ENCODE results near the gene DLG2. TPM values are rescaled to one million over a fixed set of nuclear protein-coding genes. Genes with fewer than 3 reads are reported as not detected.

DLG2 gene
- polyA plus RNA-seq, 2 donors: 2.6 to 6.7 TPM

DNA sequence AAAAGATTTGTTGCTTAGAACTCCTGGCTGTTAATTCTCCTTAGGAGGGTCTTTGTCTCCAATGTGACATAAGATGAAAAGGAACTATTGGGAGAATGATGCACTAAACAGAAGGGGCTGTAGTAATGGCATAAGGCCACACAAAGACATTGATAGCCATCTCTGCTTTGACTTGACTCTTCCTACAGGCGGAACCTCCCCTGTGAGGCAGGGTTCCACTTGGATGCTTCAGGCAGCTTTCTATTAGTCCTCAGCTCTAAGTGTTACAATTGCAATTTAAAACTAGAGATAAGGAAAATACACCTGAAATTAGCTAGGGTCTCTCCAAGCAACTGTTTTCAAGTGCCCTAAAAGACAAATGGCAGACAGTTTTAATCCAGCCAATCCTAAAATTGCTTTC, 1949.4 kb downstream of the DLG2 start:
- 94 to 96% methylated on average over 1 of the region's 1 CpG for WGBS, 2 donors
- Histone ChIP-seq H3K9me3 (ENCODE audit: control insufficient read depth in 2 of 2, insufficient read depth in 1 of 2, low read depth in 1 of 2, low read length in 1 of 2) (no peaks in the 10 kb centered on the region), H3K4me3 (ENCODE audit: low read depth in 1 of 2, low read length in 2 of 2) (no peak overlapping the region), H3K36me3 (ENCODE audit: control insufficient read depth in 2 of 2, insufficient read depth in 2 of 2, low read length in 1 of 2) (no peaks in the 10 kb centered on the region), H3K27me3 (ENCODE audit: control insufficient read depth in 1 of 2, insufficient read depth in 2 of 2, low read length in 2 of 2) (no peaks in the 10 kb centered on the region), H3K4me1 (ENCODE audit: control insufficient read depth in 2 of 2, insufficient read depth in 2 of 2, low read length in 1 of 2) (no peaks in the 10 kb centered on the region), H3K27ac (ENCODE audit: low read depth in 2 of 2, low read length in 1 of 2) (no peak overlapping the region)

DNA sequence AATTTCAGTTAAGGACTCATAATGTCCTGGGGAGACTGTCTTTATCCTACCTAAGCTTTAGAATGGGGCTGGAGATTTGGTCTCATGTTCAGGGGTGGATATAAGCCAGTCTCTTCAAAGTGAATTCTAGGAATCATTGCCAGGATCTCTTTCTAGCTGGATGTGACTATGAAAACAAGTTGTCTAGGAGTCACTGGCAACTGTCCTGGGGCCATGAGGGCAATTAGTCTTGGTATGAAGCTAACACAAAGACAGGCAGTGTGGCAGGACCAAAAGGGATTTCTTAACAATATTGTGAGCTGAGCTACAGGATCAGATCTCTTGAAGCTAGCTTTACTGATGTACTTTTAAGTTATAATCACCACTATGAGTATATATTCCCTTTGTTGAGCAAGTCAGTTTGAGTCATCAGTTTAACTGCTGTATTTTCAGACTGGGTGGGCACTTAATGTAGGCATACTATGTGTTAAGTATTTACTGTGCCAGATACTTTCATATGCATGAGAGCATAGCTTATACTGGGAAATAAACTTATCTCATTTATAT, 1951.0 kb downstream of the DLG2 start:
- Histone ChIP-seq H3K4me3 (ENCODE audit: low read depth in 1 of 2, low read length in 2 of 2) (no peak overlapping the region), H3K9me3 (ENCODE audit: control insufficient read depth in 2 of 2, insufficient read depth in 1 of 2, low read depth in 1 of 2, low read length in 1 of 2) (no peaks in the 10 kb centered on the region), H3K27ac (ENCODE audit: low read depth in 2 of 2, low read length in 1 of 2) (no peak overlapping the region), H3K36me3 (ENCODE audit: control insufficient read depth in 2 of 2, insufficient read depth in 2 of 2, low read length in 1 of 2) (no peaks in the 10 kb centered on the region), H3K4me1 (ENCODE audit: control insufficient read depth in 2 of 2, insufficient read depth in 2 of 2, low read length in 1 of 2) (no peaks in the 10 kb centered on the region), H3K27me3 (ENCODE audit: control insufficient read depth in 1 of 2, insufficient read depth in 2 of 2, low read length in 2 of 2) (no peaks in the 10 kb centered on the region)

DNA sequence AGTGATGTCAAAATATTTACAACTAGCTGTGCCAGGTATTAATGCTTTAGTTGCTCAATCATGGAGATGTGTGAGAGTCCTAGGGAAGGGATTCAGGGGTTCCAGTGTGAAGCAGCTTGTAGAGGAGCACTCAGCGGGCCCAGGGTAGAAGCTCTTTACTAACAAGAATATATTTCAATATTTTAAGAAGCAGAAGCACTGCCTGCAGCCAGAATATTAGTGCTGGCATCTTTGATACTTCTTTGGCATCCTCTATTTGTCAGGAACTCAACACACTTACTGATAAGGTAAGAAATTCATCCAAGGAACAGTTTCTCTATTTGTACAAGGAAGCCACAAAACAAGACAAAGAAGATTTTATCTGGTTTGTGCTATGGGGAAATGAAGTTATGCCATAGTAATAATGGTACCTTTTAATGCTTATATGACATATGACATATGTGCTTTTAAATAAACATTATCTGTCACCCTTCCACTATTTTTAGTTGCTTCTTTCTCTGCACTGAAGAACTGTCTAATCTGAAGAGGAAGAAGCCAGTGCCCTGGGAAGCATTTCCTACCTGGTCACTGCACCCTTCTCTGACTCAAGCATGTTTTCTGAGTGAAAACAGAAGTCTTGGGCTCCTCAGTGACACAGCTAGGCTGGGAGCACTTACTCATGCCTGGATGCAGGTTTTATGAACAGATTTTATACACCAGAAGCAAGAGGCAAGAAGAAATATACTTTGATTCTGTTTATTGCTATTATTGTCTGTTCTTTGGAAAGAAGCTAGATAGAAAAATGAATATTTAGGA, 1952.8 kb downstream of the DLG2 start:
- Histone ChIP-seq H3K4me1 (ENCODE audit: control insufficient read depth in 2 of 2, insufficient read depth in 2 of 2, low read length in 1 of 2) (no peaks in the 10 kb centered on the region), H3K27ac (ENCODE audit: low read depth in 2 of 2, low read length in 1 of 2) (no peak overlapping the region), H3K36me3 (ENCODE audit: control insufficient read depth in 2 of 2, insufficient read depth in 2 of 2, low read length in 1 of 2) (no peaks in the 10 kb centered on the region), H3K4me3 (ENCODE audit: low read depth in 1 of 2, low read length in 2 of 2) (no peak overlapping the region), H3K27me3 (ENCODE audit: control insufficient read depth in 1 of 2, insufficient read depth in 2 of 2, low read length in 2 of 2) (no peaks in the 10 kb centered on the region), H3K9me3 (ENCODE audit: control insufficient read depth in 2 of 2, insufficient read depth in 1 of 2, low read depth in 1 of 2, low read length in 1 of 2) (no peaks in the 10 kb centered on the region)
- 88 to 93% methylated on average over 1 of the region's 1 CpG for WGBS, 2 donors

GRCh38 chr11:83671289-83671688, 1955.9 kb downstream of the DLG2 start:
- no peak overlapping the region for H3K4me3 ChIP-seq (ENCODE audit: low read depth in 1 of 2, low read length in 2 of 2)
- H3K27me3 ChIP-seq (ENCODE audit: control insufficient read depth in 1 of 2, insufficient read depth in 2 of 2, low read length in 2 of 2): no peaks in the 10 kb centered on the region
- H3K36me3 ChIP-seq (ENCODE audit: control insufficient read depth in 2 of 2, insufficient read depth in 2 of 2, low read length in 1 of 2): no peaks in the 10 kb centered on the region
- H3K27ac ChIP-seq (ENCODE audit: low read depth in 2 of 2, low read length in 1 of 2): no peak overlapping the region
- no peaks in the 10 kb centered on the region for H3K4me1 ChIP-seq (ENCODE audit: control insufficient read depth in 2 of 2, insufficient read depth in 2 of 2, low read length in 1 of 2)
- H3K9me3 ChIP-seq (ENCODE audit: control insufficient read depth in 2 of 2, insufficient read depth in 1 of 2, low read depth in 1 of 2, low read length in 1 of 2): no peaks in the 10 kb centered on the region
- 84% methylated on average over 2 of the region's 2 CpGs for WGBS, 2 donors

GRCh38 chr11:83666149-83666548, 1961.0 kb downstream of the DLG2 start:
- 86 to 91% methylated on average over 4 of the region's 4 CpGs for WGBS, 2 donors
- Histone ChIP-seq H3K4me1 (ENCODE audit: control insufficient read depth in 2 of 2, insufficient read depth in 2 of 2, low read length in 1 of 2) (no peaks in the 10 kb centered on the region), H3K4me3 (ENCODE audit: low read depth in 1 of 2, low read length in 2 of 2) (no peak overlapping the region), H3K27me3 (ENCODE audit: control insufficient read depth in 1 of 2, insufficient read depth in 2 of 2, low read length in 2 of 2) (no peaks in the 10 kb centered on the region), H3K9me3 (ENCODE audit: control insufficient read depth in 2 of 2, insufficient read depth in 1 of 2, low read depth in 1 of 2, low read length in 1 of 2) (no peaks in the 10 kb centered on the region), H3K27ac (ENCODE audit: low read depth in 2 of 2, low read length in 1 of 2) (no peak overlapping the region), H3K36me3 (ENCODE audit: control insufficient read depth in 2 of 2, insufficient read depth in 2 of 2, low read length in 1 of 2) (no peaks in the 10 kb centered on the region)

DNA sequence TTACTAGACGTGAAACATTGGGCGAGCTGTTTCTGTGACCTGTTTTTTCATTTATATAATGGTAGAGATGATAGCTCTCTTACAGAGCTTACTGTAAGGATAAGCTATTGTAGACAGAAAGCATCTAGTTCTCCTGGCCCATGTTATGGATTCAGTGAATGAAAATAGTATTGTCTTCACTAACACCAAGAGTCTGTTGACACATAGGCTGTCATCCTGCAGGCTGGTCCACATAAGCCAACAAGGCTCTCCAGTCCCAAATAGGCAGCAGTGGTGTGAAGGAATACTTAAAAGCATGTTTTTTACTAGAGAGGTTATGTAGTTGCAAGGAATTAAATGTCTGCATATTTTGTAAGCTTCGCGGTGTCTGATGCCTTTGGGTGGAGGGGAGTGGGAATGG, 1963.2 kb downstream of the DLG2 start:
- no peaks in the 10 kb centered on the region for H3K27me3 ChIP-seq (ENCODE audit: control insufficient read depth in 1 of 2, insufficient read depth in 2 of 2, low read length in 2 of 2)
- no peaks in the 10 kb centered on the region for H3K9me3 ChIP-seq (ENCODE audit: control insufficient read depth in 2 of 2, insufficient read depth in 1 of 2, low read depth in 1 of 2, low read length in 1 of 2)
- H3K4me3 ChIP-seq (ENCODE audit: low read depth in 1 of 2, low read length in 2 of 2): no peak overlapping the region
- no peak overlapping the region for H3K27ac ChIP-seq (ENCODE audit: low read depth in 2 of 2, low read length in 1 of 2)
- H3K4me1 ChIP-seq (ENCODE audit: control insufficient read depth in 2 of 2, insufficient read depth in 2 of 2, low read length in 1 of 2): no peaks in the 10 kb centered on the region
- H3K36me3 ChIP-seq (ENCODE audit: control insufficient read depth in 2 of 2, insufficient read depth in 2 of 2, low read length in 1 of 2): no peaks in the 10 kb centered on the region
- WGBS, 2 donors: 95 to 97% methylated on average over 4 of the region's 4 CpGs

- WGBS, 2 donors: 73 to 78% methylated on average over 3 of the region's 3 CpGs
- no peaks in the 10 kb centered on the region for H3K27me3 ChIP-seq (ENCODE audit: control insufficient read depth in 1 of 2, insufficient read depth in 2 of 2, low read length in 2 of 2)
- H3K9me3 ChIP-seq (ENCODE audit: control insufficient read depth in 2 of 2, insufficient read depth in 1 of 2, low read depth in 1 of 2, low read length in 1 of 2): no peaks in the 10 kb centered on the region
- no peak overlapping the region for H3K27ac ChIP-seq (ENCODE audit: low read depth in 2 of 2, low read length in 1 of 2)
- H3K4me3 ChIP-seq (ENCODE audit: low read depth in 1 of 2, low read length in 2 of 2): no peak overlapping the region
- H3K4me1 ChIP-seq (ENCODE audit: control insufficient read depth in 2 of 2, insufficient read depth in 2 of 2, low read length in 1 of 2): no peaks in the 10 kb centered on the region
- no peaks in the 10 kb centered on the region for H3K36me3 ChIP-seq (ENCODE audit: control insufficient read depth in 2 of 2, insufficient read depth in 2 of 2, low read length in 1 of 2)
Measured at GRCh38 chr11:83663446-83663845, 1963.7 kb downstream of the DLG2 start.

DNA sequence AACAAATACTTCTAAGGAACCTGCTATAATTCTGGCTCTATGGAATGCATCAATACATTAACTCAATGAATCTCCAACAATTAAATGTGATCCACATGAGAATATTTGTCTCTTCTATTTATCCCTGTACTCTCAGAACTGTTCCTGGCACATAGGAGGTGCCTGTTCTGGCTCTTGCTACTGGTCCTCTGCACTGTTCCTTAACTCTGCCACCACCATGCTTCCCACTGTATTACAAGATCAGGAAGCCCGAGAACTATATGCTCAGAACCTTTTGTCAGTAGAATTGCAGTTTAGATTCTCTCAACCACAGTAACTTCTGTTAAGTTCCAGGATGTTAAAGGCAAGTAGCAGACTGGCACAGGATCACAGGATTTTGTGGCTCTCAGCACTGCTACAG, 1964.7 kb downstream of the DLG2 start:
- H3K27me3 ChIP-seq (ENCODE audit: control insufficient read depth in 1 of 2, insufficient read depth in 2 of 2, low read length in 2 of 2): no peaks in the 10 kb centered on the region
- H3K4me3 ChIP-seq (ENCODE audit: low read depth in 1 of 2, low read length in 2 of 2): no peak overlapping the region
- WGBS, 2 donors: 82 to 84% methylated on average over 1 of the region's 1 CpG
- H3K36me3 ChIP-seq (ENCODE audit: control insufficient read depth in 2 of 2, insufficient read depth in 2 of 2, low read length in 1 of 2): no peaks in the 10 kb centered on the region
- H3K9me3 ChIP-seq (ENCODE audit: control insufficient read depth in 2 of 2, insufficient read depth in 1 of 2, low read depth in 1 of 2, low read length in 1 of 2): no peaks in the 10 kb centered on the region
- no peaks in the 10 kb centered on the region for H3K4me1 ChIP-seq (ENCODE audit: control insufficient read depth in 2 of 2, insufficient read depth in 2 of 2, low read length in 1 of 2)
- H3K27ac ChIP-seq (ENCODE audit: low read depth in 2 of 2, low read length in 1 of 2): no peak overlapping the region

DNA sequence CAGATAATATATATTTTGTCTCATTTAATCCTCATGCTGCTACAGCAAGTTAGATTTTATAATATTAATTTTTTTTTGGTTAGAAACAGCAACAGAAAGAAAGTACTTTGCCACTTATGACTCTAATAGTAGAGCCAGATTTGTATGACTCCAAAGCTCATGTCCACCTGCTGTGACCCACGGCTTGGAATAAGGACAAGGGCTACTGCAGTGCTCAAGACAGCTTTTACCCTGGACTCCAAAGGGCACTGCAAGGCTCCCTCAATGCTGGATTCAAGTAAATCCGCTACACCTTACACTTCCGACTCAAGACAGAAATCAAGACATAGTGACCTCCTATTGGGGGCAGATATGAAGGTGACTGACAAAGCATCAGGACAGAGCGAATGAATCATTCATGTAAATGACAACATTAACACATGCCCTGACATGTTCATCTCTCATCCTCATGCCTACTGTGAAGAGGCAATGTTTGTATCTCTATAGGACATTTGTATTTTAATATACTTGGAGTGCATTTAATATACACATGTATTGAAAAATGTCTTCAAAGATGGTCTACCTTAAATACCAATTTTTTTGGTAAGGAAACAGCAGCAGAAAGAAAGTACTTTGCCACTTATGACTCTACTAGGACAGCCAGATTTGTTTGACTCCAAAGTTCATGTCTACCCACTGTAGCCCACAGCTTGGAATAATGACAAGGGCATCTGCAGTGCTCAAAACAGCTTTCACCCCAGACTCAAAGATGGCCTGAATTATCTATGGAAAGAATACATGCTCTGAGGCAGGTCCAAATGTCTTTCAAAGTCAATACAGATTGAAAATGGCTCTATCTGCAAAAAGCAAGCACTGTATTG, 1965.4 kb downstream of the DLG2 start:
- H3K36me3 ChIP-seq (ENCODE audit: control insufficient read depth in 2 of 2, insufficient read depth in 2 of 2, low read length in 1 of 2): no peaks in the 10 kb centered on the region
- WGBS, 2 donors: 80 to 88% methylated on average over 4 of the region's 4 CpGs
- H3K4me3 ChIP-seq (ENCODE audit: low read depth in 1 of 2, low read length in 2 of 2): no peak overlapping the region
- no peaks in the 10 kb centered on the region for H3K27me3 ChIP-seq (ENCODE audit: control insufficient read depth in 1 of 2, insufficient read depth in 2 of 2, low read length in 2 of 2)
- H3K27ac ChIP-seq (ENCODE audit: low read depth in 2 of 2, low read length in 1 of 2): no peak overlapping the region
- no peaks in the 10 kb centered on the region for H3K4me1 ChIP-seq (ENCODE audit: control insufficient read depth in 2 of 2, insufficient read depth in 2 of 2, low read length in 1 of 2)
- no peaks in the 10 kb centered on the region for H3K9me3 ChIP-seq (ENCODE audit: control insufficient read depth in 2 of 2, insufficient read depth in 1 of 2, low read depth in 1 of 2, low read length in 1 of 2)
